HEK293T (cell line): Measurements from ENCODE around the gene DCAF17.
"Not testable (repeated sequence)": the region's sequence is repeated elsewhere in the genome, so short reads cannot be mapped to it uniquely, and the experiment has no call there.

ENCODE experiments used
- CTCF ChIA-PET: fragments of 350-600 bp; formaldehyde crosslinking; extraction: SDS; loops from one replicate; lab custom pipeline; 2021; ENCODE audit warnings: antibody characterized with exemption, inconsistent platforms; lab: Yijun Ruan, JAX
- POLR2A ChIA-PET: fragments of 350-600 bp; formaldehyde crosslinking; extraction: SDS; loops from one replicate; lab custom pipeline; 2020; ENCODE audit warnings: antibody characterized with exemption, inconsistent platforms; lab: Yijun Ruan, JAX
- DNase-seq: peaks from one replicate; pipeline ENCODE4 v3.0.0; 2012; ENCODE audit warnings: mixed read lengths; ENCODE audit errors: extremely low spot score
- ARNT ChIP-seq: fragments of 450-650 bp; IDR thresholded peaks from 2 replicates; pipeline ENCODE4 v1.6.1; 2017; ENCODE audit warnings: mild to moderate bottlenecking
- BHLHE40 ChIP-seq: fragments of 450-650 bp; IDR thresholded peaks from 2 replicates; pipeline ENCODE4 v1.6.1; 2016; ENCODE audit warnings: mild to moderate bottlenecking, moderate library complexity, borderline replicate concordance
- CTBP1 ChIP-seq: fragments of 450-650 bp; IDR thresholded peaks from 2 replicates; pipeline ENCODE4 v1.6.1; 2016; ENCODE audit warnings: borderline replicate concordance
- ELF4 ChIP-seq: fragments of 450-650 bp; IDR thresholded peaks from 2 replicates; pipeline ENCODE4 v1.6.1; 2017; ENCODE audit warnings: antibody characterized with exemption
- FOXA1 ChIP-seq: fragments of 450-650 bp; IDR thresholded peaks from 2 replicates; pipeline ENCODE4 v1.6.1; 2016; ENCODE audit warnings: mild to moderate bottlenecking
- FOXK2 ChIP-seq: fragments of 450-650 bp; IDR thresholded peaks from 2 replicates; pipeline ENCODE4 v1.6.1; 2016; ENCODE audit warnings: mild to moderate bottlenecking
- FOXM1 ChIP-seq: fragments of 450-650 bp; IDR thresholded peaks from 2 replicates; pipeline ENCODE4 v1.6.1; 2017; ENCODE audit warnings: mild to moderate bottlenecking, borderline replicate concordance
- HDGF ChIP-seq: fragments of 450-650 bp; IDR thresholded peaks from 2 replicates; pipeline ENCODE4 v1.6.1; 2017; ENCODE audit warnings: antibody characterized with exemption, borderline replicate concordance
- L3MBTL2 ChIP-seq: fragments of 450-650 bp; conservative IDR thresholded peaks from 2 replicates; pipeline ENCODE4 v1.6.1; 2016; ENCODE audit warnings: mild to moderate bottlenecking
- LEF1 ChIP-seq: fragments of 450-650 bp; IDR thresholded peaks from 2 replicates; pipeline ENCODE4 v1.6.1; 2017; ENCODE audit warnings: mild to moderate bottlenecking, borderline replicate concordance
- NFRKB ChIP-seq: fragments of 450-650 bp; IDR thresholded peaks from 2 replicates; pipeline ENCODE4 v1.6.1; 2016; ENCODE audit warnings: mild to moderate bottlenecking, moderate library complexity
- PKNOX1 ChIP-seq: fragments of 450-650 bp; IDR thresholded peaks from 2 replicates; pipeline ENCODE4 v1.6.1; 2016
- SP1 ChIP-seq: fragments of 450-650 bp; IDR thresholded peaks from 2 replicates; pipeline ENCODE4 v1.6.1; 2017
- SUZ12 ChIP-seq: fragments of 450-650 bp; IDR thresholded peaks from 2 replicates; pipeline ENCODE4 v1.6.1; 2016; ENCODE audit warnings: mild to moderate bottlenecking
- TARDBP ChIP-seq: fragments of 450-650 bp; IDR thresholded peaks from 2 replicates; pipeline ENCODE4 v1.6.1; 2016
- ZNF384 ChIP-seq: fragments of 450-650 bp; IDR thresholded peaks from 2 replicates; pipeline ENCODE4 v1.6.1; 2016

The DCAF17 gene

GRCh38 chr2:171416009-171416926, 17.8 kb upstream of the DCAF17 start:
- CTCF ChIA-PET, result interaction anchor here (0.5 to 2.0 kb wide), 11 partner anchors 9 to 1046 kb away, joined by 3 to 19 read pairs (median 4); partner anchors contain the start of gene TLK1
- no peak for TF ChIP-seq ARNT
- TF ChIP-seq ELF4, result no peak
- TF ChIP-seq FOXM1, result no peak
- TF ChIP-seq SP1, result no peak
- no peak for TF ChIP-seq LEF1
- POLR2A ChIA-PET, result interaction anchor here (0.7 to 1.6 kb wide), 3 partner anchors 12 to 123 kb away, joined by 3 to 5 read pairs (median 3); partner anchors contain the start of genes DCAF17 and METTL8
- DNase-seq, result peak; percentile 72

GRCh38 chr2:171419333-171419732, 14.7 kb upstream of the DCAF17 start:
- CTCF ChIA-PET, result no interaction called here
- TF ChIP-seq TARDBP, result no peak
- no peak for TF ChIP-seq FOXM1
- no peak for TF ChIP-seq SP1
- TF ChIP-seq ZNF384, result no peak
- TF ChIP-seq FOXA1, result no peak
- no peak for TF ChIP-seq PKNOX1
- no peak for TF ChIP-seq BHLHE40
- no peak for TF ChIP-seq L3MBTL2
- no peak for TF ChIP-seq HDGF
- no peak for TF ChIP-seq CTBP1
- TF ChIP-seq ARNT, result no peak
- no peak for DNase-seq
- POLR2A ChIA-PET, result interaction anchor here (1.8 kb wide), 1 partner anchor 14 kb away, joined by 7 read pairs; the partner anchor contains the start of genes DCAF17 and METTL8

GRCh38 chr2:171420728-171421563, 13.1 kb upstream of the DCAF17 start:
- no peak for DNase-seq
- POLR2A ChIA-PET, result interaction anchor here (1.8 kb wide), 1 partner anchor 13 kb away, joined by 7 read pairs; the partner anchor contains the start of genes DCAF17 and METTL8
- CTCF ChIA-PET, result no interaction called here
- TF ChIP-seq ELF4, result no peak
- TF ChIP-seq SP1, result no peak
- TF ChIP-seq NFRKB, result no peak
- TF ChIP-seq L3MBTL2, result no peak
- no peak for TF ChIP-seq CTBP1
- no peak for TF ChIP-seq FOXK2
- no peak for TF ChIP-seq HDGF
- TF ChIP-seq BHLHE40, result no peak
- no peak for TF ChIP-seq TARDBP
- no peak for TF ChIP-seq SUZ12
- no peak for TF ChIP-seq LEF1
- no peak for TF ChIP-seq FOXM1
- no peak for TF ChIP-seq FOXA1
- TF ChIP-seq ARNT, result no peak
- TF ChIP-seq PKNOX1, result no peak

- POLR2A ChIA-PET, CTCF ChIA-PET, DNase-seq: not testable (repeated sequence)
Measured at GRCh38 chr2:171422710-171423495, 11.1 kb upstream of the DCAF17 start.

GRCh38 chr2:171430516-171431410, 3.3 kb upstream of the DCAF17 start:
- no peak for DNase-seq
- ChIA-PET CTCF (interaction anchor here (0.7 to 1.0 kb wide), 3 partner anchors 14 to 501 kb away, joined by 3 read pairs; partner anchors contain the start of gene GORASP2), POLR2A (no interaction called here)
- no peak for TF ChIP-seq NFRKB
- TF ChIP-seq BHLHE40, result no peak
- TF ChIP-seq CTBP1, result no peak
- no peak for TF ChIP-seq PKNOX1
- no peak for TF ChIP-seq ZNF384
- no peak for TF ChIP-seq SP1
- TF ChIP-seq FOXK2, result no peak
- no peak for TF ChIP-seq LEF1
- no peak for TF ChIP-seq L3MBTL2
- TF ChIP-seq SUZ12, result no peak
- TF ChIP-seq ELF4, result no peak
- TF ChIP-seq ARNT, result no peak
- no peak for TF ChIP-seq TARDBP
- TF ChIP-seq FOXA1, result no peak
- TF ChIP-seq HDGF, result no peak
